ENCODE data around the gene ZNF718. TPM values are rescaled to one million over a fixed set of nuclear protein-coding genes. Genes with fewer than 3 reads are reported as not detected.
A peak's percentile ranks its signal among the peaks of the same experiment; 100 is the strongest.

ZNF718 gene
- polyA plus RNA-seq (11.4 and 12.8 TPM in 2 replicates), polyA minus RNA-seq (41.9 and 46.9 TPM in 2 replicates)

- Histone ChIP-seq H4K20me1 (ENCODE audit: insufficient read depth) (no peaks in the 10 kb centered on the region), H3K36me3 (ENCODE audit: insufficient read depth, low read length) (no peaks in the 10 kb centered on the region), H3K9ac (ENCODE audit: low read length) (peak within 1 kb of the TSS; percentile 91), H2AFZ (ENCODE audit: low read depth, low read length) (peak within 1 kb of the TSS; percentile 95), H3K9me3 (ENCODE audit: low read length) (no peaks in the 10 kb centered on the region), H3K27me3 (ENCODE audit: insufficient read depth, low read depth, low read length) (no peaks in the 10 kb centered on the region), H3K4me3 (ENCODE audit: low read length) (peak within 1 kb of the TSS; percentile 97), H3K79me2 (replicated peaks; ENCODE audit: insufficient read depth, low read length) (peaks cover 36% of the 10 kb centered on the region), H3K4me2 (ENCODE audit: low read length) (peak within 1 kb of the TSS; percentile 96), H3K27ac (ENCODE audit: low read length) (peak within 1 kb of the TSS; percentile 96), H3K9me2 (ENCODE audit: insufficient read depth, low read length) (no peaks in the 10 kb centered on the region), H3F3A (ENCODE audit: insufficient read depth, low read length, poor library complexity, severe bottlenecking) (peaks cover 6% of the 10 kb centered on the region)
- peak; percentile 93 for TF ChIP-seq POLR2AphosphoS5 (IDR thresholded peaks at IDR 0.05)
- TF ChIP-seq EZH2 (IDR thresholded peaks at IDR 0.05; ENCODE audit: borderline replicate concordance, insufficient read depth, low read length, poor library complexity, severe bottlenecking), result no peak
- TF ChIP-seq, protein P1, sequence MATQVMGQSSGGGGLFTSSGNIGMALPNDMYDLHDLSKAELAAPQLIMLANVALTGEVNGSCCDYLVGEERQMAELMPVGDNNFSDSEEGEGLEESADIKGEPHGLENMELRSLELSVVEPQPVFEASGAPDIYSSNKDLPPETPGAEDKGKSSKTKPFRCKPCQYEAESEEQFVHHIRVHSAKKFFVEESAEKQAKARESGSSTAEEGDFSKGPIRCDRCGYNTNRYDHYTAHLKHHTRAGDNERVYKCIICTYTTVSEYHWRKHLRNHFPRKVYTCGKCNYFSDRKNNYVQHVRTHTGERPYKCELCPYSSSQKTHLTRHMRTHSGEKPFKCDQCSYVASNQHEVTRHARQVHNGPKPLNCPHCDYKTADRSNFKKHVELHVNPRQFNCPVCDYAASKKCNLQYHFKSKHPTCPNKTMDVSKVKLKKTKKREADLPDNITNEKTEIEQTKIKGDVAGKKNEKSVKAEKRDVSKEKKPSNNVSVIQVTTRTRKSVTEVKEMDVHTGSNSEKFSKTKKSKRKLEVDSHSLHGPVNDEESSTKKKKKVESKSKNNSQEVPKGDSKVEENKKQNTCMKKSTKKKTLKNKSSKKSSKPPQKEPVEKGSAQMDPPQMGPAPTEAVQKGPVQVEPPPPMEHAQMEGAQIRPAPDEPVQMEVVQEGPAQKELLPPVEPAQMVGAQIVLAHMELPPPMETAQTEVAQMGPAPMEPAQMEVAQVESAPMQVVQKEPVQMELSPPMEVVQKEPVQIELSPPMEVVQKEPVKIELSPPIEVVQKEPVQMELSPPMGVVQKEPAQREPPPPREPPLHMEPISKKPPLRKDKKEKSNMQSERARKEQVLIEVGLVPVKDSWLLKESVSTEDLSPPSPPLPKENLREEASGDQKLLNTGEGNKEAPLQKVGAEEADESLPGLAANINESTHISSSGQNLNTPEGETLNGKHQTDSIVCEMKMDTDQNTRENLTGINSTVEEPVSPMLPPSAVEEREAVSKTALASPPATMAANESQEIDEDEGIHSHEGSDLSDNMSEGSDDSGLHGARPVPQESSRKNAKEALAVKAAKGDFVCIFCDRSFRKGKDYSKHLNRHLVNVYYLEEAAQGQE (IDR thresholded peaks at IDR 0.05; ENCODE audit: borderline replicate concordance), result peak; percentile 89
- peak; percentile 14 for TF ChIP-seq SMC3 (conservative IDR thresholded peaks at IDR 0.05; ENCODE audit: poor library complexity)
- no peak for TF ChIP-seq CTCF (IDR thresholded peaks at IDR 0.05; ENCODE audit: poor library complexity, severe bottlenecking)
- peak; percentile 46 for TF ChIP-seq TAF1 (IDR thresholded peaks at IDR 0.05; ENCODE audit: low read depth)
- peak; percentile 24 for TF ChIP-seq RAD21 (conservative IDR thresholded peaks at IDR 0.05)
- peak; percentile 38 for TF ChIP-seq EP300 (conservative IDR thresholded peaks at IDR 0.05; ENCODE audit: poor library complexity, severe bottlenecking)
- peak; percentile 83 for TF ChIP-seq MXI1 (conservative IDR thresholded peaks at IDR 0.05; ENCODE audit: poor library complexity, severe bottlenecking)
Observed at GRCh38 chr4:124275-125081, at the start of gene ZNF718. Gene ZNF718 (plus strand): TSS chr4:124501. CDS start chr4:124671, 170 bp downstream.

DNA sequence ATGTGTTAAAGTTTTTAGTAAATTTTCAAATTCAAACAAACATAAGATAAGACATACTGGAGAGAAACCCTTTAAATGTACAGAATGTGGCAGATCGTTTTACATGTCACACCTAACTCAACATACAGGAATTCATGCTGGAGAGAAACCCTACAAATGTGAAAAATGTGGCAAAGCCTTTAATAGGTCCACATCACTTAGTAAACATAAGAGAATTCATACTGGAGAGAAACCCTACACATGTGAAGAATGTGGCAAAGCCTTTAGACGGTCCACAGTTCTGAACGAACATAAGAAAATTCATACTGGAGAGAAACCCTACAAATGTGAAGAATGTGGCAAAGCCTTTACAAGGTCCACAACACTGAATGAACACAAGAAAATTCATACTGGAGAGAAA, 38.4 kb upstream of the ZNF718 start:
- Histone ChIP-seq H3K9me2 (ENCODE audit: insufficient read depth, low read length) (no peaks in the 10 kb centered on the region), H3K79me2 (replicated peaks; ENCODE audit: insufficient read depth, low read length) (no peaks in the 10 kb centered on the region), H3K27me3 (ENCODE audit: insufficient read depth, low read depth, low read length) (no peaks in the 10 kb centered on the region), H2AFZ (ENCODE audit: low read depth, low read length) (no peak overlapping the region), H3K27ac (ENCODE audit: low read length) (no peak overlapping the region), H3K4me3 (ENCODE audit: low read length) (no peak overlapping the region), H3K9ac (ENCODE audit: low read length) (no peak overlapping the region), H3K36me3 (ENCODE audit: insufficient read depth, low read length) (peaks cover 8% of the 10 kb centered on the region), H3K4me2 (ENCODE audit: low read length) (no peak overlapping the region), H3F3A (ENCODE audit: insufficient read depth, low read length, poor library complexity, severe bottlenecking) (no peaks in the 10 kb centered on the region), H4K20me1 (ENCODE audit: insufficient read depth) (no peaks in the 10 kb centered on the region), H3K9me3 (ENCODE audit: low read length) (peaks cover 32% of the 10 kb centered on the region)
- no peak for TF ChIP-seq EZH2 (IDR thresholded peaks at IDR 0.05; ENCODE audit: borderline replicate concordance, insufficient read depth, low read length, poor library complexity, severe bottlenecking)
- no peak for TF ChIP-seq TAF1 (IDR thresholded peaks at IDR 0.05; ENCODE audit: low read depth)
- no peak for TF ChIP-seq EP300 (conservative IDR thresholded peaks at IDR 0.05; ENCODE audit: poor library complexity, severe bottlenecking)
- no peak for TF ChIP-seq POLR2AphosphoS5 (IDR thresholded peaks at IDR 0.05)
- no peak for TF ChIP-seq RAD21 (conservative IDR thresholded peaks at IDR 0.05)
- no peak for TF ChIP-seq CTCF (IDR thresholded peaks at IDR 0.05; ENCODE audit: poor library complexity, severe bottlenecking)
- no peak for TF ChIP-seq MXI1 (conservative IDR thresholded peaks at IDR 0.05; ENCODE audit: poor library complexity, severe bottlenecking)
- TF ChIP-seq SMC3 (conservative IDR thresholded peaks at IDR 0.05; ENCODE audit: poor library complexity), result no peak
- TF ChIP-seq, protein P1 (IDR thresholded peaks at IDR 0.05; ENCODE audit: borderline replicate concordance), result no peak
